ENCODE data around the gene PALD1. TPM values are rescaled to one million over a fixed set of nuclear protein-coding genes. Genes with fewer than 3 reads are reported as not detected.

PALD1 gene
- total RNA-seq, 2 donors from 2014 or later, result 17.3 to 19.7 TPM

- no peaks in the 10 kb centered on the region for H3K36me3 Mint-ChIP-seq (ENCODE audit: low read depth)
- Histone ChIP-seq H3K4me1 (ENCODE audit: control insufficient read depth, insufficient read depth, low read length) (no peaks in the 10 kb centered on the region), H3K9ac (ENCODE audit: extremely low read depth, low read length, poor library complexity, severe bottlenecking) (no peak overlapping the region), H3K4me3 (ENCODE audit: low read length) (no peak overlapping the region), H3K27me3 (ENCODE audit: control insufficient read depth, insufficient read depth, low read length, poor library complexity, severe bottlenecking) (no peaks in the 10 kb centered on the region), H3K27ac (ENCODE audit: low read depth, low read length) (no peak overlapping the region), H3K36me3 (ENCODE audit: control insufficient read depth, insufficient read depth, low read length) (no peaks in the 10 kb centered on the region), H3K9me3 (ENCODE audit: control insufficient read depth, low read length) (no peaks in the 10 kb centered on the region)
- TF ChIP-seq, protein P1, sequence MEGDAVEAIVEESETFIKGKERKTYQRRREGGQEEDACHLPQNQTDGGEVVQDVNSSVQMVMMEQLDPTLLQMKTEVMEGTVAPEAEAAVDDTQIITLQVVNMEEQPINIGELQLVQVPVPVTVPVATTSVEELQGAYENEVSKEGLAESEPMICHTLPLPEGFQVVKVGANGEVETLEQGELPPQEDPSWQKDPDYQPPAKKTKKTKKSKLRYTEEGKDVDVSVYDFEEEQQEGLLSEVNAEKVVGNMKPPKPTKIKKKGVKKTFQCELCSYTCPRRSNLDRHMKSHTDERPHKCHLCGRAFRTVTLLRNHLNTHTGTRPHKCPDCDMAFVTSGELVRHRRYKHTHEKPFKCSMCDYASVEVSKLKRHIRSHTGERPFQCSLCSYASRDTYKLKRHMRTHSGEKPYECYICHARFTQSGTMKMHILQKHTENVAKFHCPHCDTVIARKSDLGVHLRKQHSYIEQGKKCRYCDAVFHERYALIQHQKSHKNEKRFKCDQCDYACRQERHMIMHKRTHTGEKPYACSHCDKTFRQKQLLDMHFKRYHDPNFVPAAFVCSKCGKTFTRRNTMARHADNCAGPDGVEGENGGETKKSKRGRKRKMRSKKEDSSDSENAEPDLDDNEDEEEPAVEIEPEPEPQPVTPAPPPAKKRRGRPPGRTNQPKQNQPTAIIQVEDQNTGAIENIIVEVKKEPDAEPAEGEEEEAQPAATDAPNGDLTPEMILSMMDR (conservative IDR thresholded peaks at IDR 0.05), result no peak
- no peak overlapping the region for H3K27ac Mint-ChIP-seq
- H3K4me1 Mint-ChIP-seq, result peaks cover 8% of the 10 kb centered on the region
- peaks cover 1% of the 10 kb centered on the region for H3K27me3 Mint-ChIP-seq (ENCODE audit: insufficient read depth)
- no peaks in the 10 kb centered on the region for H3K9me3 Mint-ChIP-seq
- no peak overlapping the region for H3K4me3 Mint-ChIP-seq
- WGBS, 2 experiments (ENCODE audit: insufficient coverage in 1 of 2, insufficient read length in 1 of 2), result 84 to 100% methylated on average over 2 to 5 of the region's 5 CpGs
- no peak for DNase-seq
Observed at GRCh38 chr10:70590655-70591416, 112.3 kb downstream of the PALD1 start.

DNA sequence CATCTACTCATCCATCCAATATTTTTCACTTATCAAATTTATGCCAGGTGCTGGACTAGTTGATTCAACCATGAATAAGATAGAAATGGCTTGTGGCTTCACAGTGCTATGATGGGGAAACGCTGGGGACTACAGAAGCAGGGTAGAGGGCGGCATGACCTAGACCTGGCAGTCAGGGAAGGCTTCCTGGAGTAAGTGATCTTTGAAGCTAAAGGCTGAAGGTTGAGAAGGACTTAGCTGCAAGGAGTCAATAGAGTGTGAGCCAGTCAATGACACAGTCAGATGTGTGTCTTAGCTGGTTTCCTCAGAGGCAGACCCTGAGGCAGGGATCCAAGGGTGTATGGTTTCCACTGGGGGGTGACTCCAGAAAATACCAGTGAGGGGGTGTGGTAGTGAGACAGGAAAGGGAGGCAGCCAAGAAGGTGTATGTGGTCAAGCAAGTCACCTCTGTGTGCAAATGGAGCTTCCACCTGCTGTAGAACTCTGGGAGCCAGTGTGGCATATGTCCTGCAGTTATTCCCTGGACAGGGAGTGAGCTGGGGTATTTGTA is 113.7 kb downstream of the PALD1 start:
- Histone ChIP-seq H3K36me3 (ENCODE audit: control insufficient read depth, insufficient read depth, low read length) (no peaks in the 10 kb centered on the region), H3K9ac (ENCODE audit: extremely low read depth, low read length, poor library complexity, severe bottlenecking) (no peak overlapping the region), H3K9me3 (ENCODE audit: control insufficient read depth, low read length) (no peaks in the 10 kb centered on the region), H3K4me1 (ENCODE audit: control insufficient read depth, insufficient read depth, low read length) (no peaks in the 10 kb centered on the region), H3K27ac (ENCODE audit: low read depth, low read length) (no peak overlapping the region), H3K27me3 (ENCODE audit: control insufficient read depth, insufficient read depth, low read length, poor library complexity, severe bottlenecking) (no peaks in the 10 kb centered on the region), H3K4me3 (ENCODE audit: low read length) (no peak overlapping the region)
- H3K4me3 Mint-ChIP-seq, result no peak overlapping the region
- TF ChIP-seq, protein P1 (conservative IDR thresholded peaks at IDR 0.05), result no peak
- H3K4me1 Mint-ChIP-seq, result peaks cover 13% of the 10 kb centered on the region
- DNase-seq, result no peak
- WGBS, 2 experiments (ENCODE audit: insufficient coverage in 1 of 2, insufficient read length in 1 of 2), result 87 to 100% methylated on average over 2 of the region's 2 CpGs
- no peaks in the 10 kb centered on the region for H3K9me3 Mint-ChIP-seq
- peaks cover 1% of the 10 kb centered on the region for H3K27me3 Mint-ChIP-seq (ENCODE audit: insufficient read depth)
- no peak overlapping the region for H3K27ac Mint-ChIP-seq
- H3K36me3 Mint-ChIP-seq (ENCODE audit: low read depth), result no peaks in the 10 kb centered on the region

- peak; percentile 27 for DNase-seq
- Histone ChIP-seq H3K27ac (ENCODE audit: low read depth, low read length) (no peak overlapping the region), H3K9ac (ENCODE audit: extremely low read depth, low read length, poor library complexity, severe bottlenecking) (no peak overlapping the region), H3K4me1 (ENCODE audit: control insufficient read depth, insufficient read depth, low read length) (no peaks in the 10 kb centered on the region), H3K36me3 (ENCODE audit: control insufficient read depth, insufficient read depth, low read length) (no peaks in the 10 kb centered on the region), H3K27me3 (ENCODE audit: control insufficient read depth, insufficient read depth, low read length, poor library complexity, severe bottlenecking) (no peaks in the 10 kb centered on the region), H3K9me3 (ENCODE audit: control insufficient read depth, low read length) (no peaks in the 10 kb centered on the region), H3K4me3 (ENCODE audit: low read length) (no peak overlapping the region)
- TF ChIP-seq, protein P1 (conservative IDR thresholded peaks at IDR 0.05), result no peak
- H3K36me3 Mint-ChIP-seq (ENCODE audit: low read depth), result no peaks in the 10 kb centered on the region
- H3K27me3 Mint-ChIP-seq (ENCODE audit: insufficient read depth), result peaks cover 1% of the 10 kb centered on the region
- 89 to 92% methylated on average over 8 to 16 of the region's 16 CpGs for WGBS, 2 experiments (ENCODE audit: insufficient coverage in 1 of 2, insufficient read length in 1 of 2)
- no peaks in the 10 kb centered on the region for H3K9me3 Mint-ChIP-seq
- H3K27ac Mint-ChIP-seq, result no peak overlapping the region
- no peak overlapping the region for H3K4me3 Mint-ChIP-seq
- H3K4me1 Mint-ChIP-seq, result peaks cover 13% of the 10 kb centered on the region
Observed at GRCh38 chr10:70592746-70593512, 114.4 kb downstream of the PALD1 start.
